Measurements from ENCODE around the gene RTKN.

Gene RTKN

GRCh38 chr2:74379851-74380789 is 61.6 kb downstream of the RTKN start, which contains the start of gene DCTN1:
Gene DCTN1 (minus strand): TSS chr2:74380311. CDS start chr2:74380037, 274 bp downstream.
- no peaks in the 10 kb centered on the region for H3K27me3 ChIP-seq (ENCODE audit: control insufficient read depth, insufficient read depth, low read length, poor library complexity, severe bottlenecking)
- peaks cover 14% of the 10 kb centered on the region for H3K36me3 ChIP-seq (ENCODE audit: control insufficient read depth, insufficient read depth, low read length)
- H3K9me3 ChIP-seq (ENCODE audit: control insufficient read depth, low read length), result no peaks in the 10 kb centered on the region
- H3K4me3 ChIP-seq (ENCODE audit: insufficient read depth, low read depth, low read length), result peak within 1 kb of the TSS; percentile 36
- H3K27ac ChIP-seq (ENCODE audit: insufficient read depth, low read depth, low read length, poor library complexity, severe bottlenecking), result peak within 1 kb of the TSS; percentile 27
- peaks cover 12% of the 10 kb centered on the region for H3K4me1 ChIP-seq (ENCODE audit: control insufficient read depth, insufficient read depth, low read length)
- 17 to 20% methylated on average over 14 of the region's 14 CpGs for WGBS, 2 experiments

DNA sequence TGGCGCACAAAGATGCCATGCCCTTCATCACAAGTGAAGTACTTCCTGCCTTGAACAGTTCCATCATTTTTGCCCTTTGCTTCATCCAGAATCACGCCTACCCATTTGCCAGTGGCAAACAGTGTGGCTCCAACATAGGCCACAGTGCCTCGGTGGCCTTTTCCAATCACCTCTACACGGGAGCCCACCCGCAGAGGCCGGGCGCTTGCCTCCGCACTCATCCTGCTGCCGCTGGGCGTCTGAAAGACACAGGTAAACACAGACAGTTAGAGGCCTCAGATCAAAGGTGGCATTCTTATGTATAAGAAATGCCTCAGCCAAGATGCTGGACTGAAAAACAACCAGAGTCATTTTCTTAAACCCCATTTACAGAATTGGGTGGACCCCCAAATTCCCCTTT is 63.7 kb downstream of the RTKN start:
- 91 to 95% methylated on average over 10 of the region's 10 CpGs for whole genome bisulfite sequencing, 2 experiments
- H3K36me3 ChIP-seq (ENCODE audit: control insufficient read depth, insufficient read depth, low read length), result peaks cover 10% of the 10 kb centered on the region
- no peak overlapping the region for H3K27ac ChIP-seq (ENCODE audit: insufficient read depth, low read depth, low read length, poor library complexity, severe bottlenecking)
- H3K9me3 ChIP-seq (ENCODE audit: control insufficient read depth, low read length), result no peaks in the 10 kb centered on the region
- no peak overlapping the region for H3K4me3 ChIP-seq (ENCODE audit: insufficient read depth, low read depth, low read length)
- no peaks in the 10 kb centered on the region for H3K27me3 ChIP-seq (ENCODE audit: control insufficient read depth, insufficient read depth, low read length, poor library complexity, severe bottlenecking)
- peaks cover 27% of the 10 kb centered on the region for H3K4me1 ChIP-seq (ENCODE audit: control insufficient read depth, insufficient read depth, low read length)

DNA sequence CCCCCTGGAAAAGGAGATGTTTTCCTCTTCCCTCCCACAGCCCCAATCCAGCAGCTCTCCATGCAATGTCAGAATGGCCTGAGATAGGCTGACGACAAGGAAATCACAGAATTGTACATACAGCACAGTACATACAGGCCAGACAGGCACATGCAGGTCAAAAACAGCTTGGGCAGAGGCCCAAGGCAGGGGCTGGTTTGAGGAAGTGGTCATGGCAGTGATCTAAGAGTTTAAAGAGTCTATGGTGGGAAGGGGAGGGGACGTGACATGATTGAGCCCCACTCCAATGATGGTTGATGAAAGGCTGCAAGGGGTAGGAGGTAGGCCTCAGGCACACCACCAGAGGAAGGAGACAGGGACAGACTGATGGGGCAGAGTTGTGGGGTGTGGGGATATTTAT is 65.9 kb downstream of the RTKN start:
- 92 to 99% methylated on average over 2 of the region's 2 CpGs for WGBS, 2 experiments
- Histone ChIP-seq H3K4me3 (ENCODE audit: insufficient read depth, low read depth, low read length) (no peak overlapping the region), H3K4me1 (ENCODE audit: control insufficient read depth, insufficient read depth, low read length) (peaks cover 27% of the 10 kb centered on the region), H3K27me3 (ENCODE audit: control insufficient read depth, insufficient read depth, low read length, poor library complexity, severe bottlenecking) (no peaks in the 10 kb centered on the region), H3K36me3 (ENCODE audit: control insufficient read depth, insufficient read depth, low read length) (peaks cover 11% of the 10 kb centered on the region), H3K9me3 (ENCODE audit: control insufficient read depth, low read length) (no peaks in the 10 kb centered on the region), H3K27ac (ENCODE audit: insufficient read depth, low read depth, low read length, poor library complexity, severe bottlenecking) (no peak overlapping the region)
